ENCODE measurements around the gene SLC1A2.
A peak's percentile ranks its signal among the peaks of the same experiment; 100 is the strongest.

Gene SLC1A2

GRCh38 chr11:35247863-35248262 is 171.5 kb downstream of the SLC1A2 start:
- FAIRE-seq (no peak), DNase-seq (ENCODE audit: low spot score) (no peak)

GRCh38 chr11:35247428-35247827 is 171.9 kb downstream of the SLC1A2 start:
- FAIRE-seq (no peak), DNase-seq (ENCODE audit: low spot score) (no peak)

- no peak for FAIRE-seq
Measured at GRCh38 chr11:35246745-35247144, 172.6 kb downstream of the SLC1A2 start.

GRCh38 chr11:35245786-35246185 is 173.6 kb downstream of the SLC1A2 start:
- no peak for FAIRE-seq
- DNase-seq (ENCODE audit: low spot score) = no peak

More at GRCh38 chr11:35246745-35247144, 172.6 kb downstream of the SLC1A2 start:
- DNase-seq (ENCODE audit: low spot score) = no peak

- FAIRE-seq (no peak), DNase-seq (ENCODE audit: low spot score) (no peak)
Measured at GRCh38 chr11:35245056-35245455, 174.3 kb downstream of the SLC1A2 start.

- FAIRE-seq = no peak
- no peak for DNase-seq (ENCODE audit: low spot score)
Measured at GRCh38 chr11:35243774-35244173, 175.6 kb downstream of the SLC1A2 start.

- FAIRE-seq (no peak), DNase-seq (ENCODE audit: low spot score) (no peak)
Measured at GRCh38 chr11:35242412-35243242, 176.7 kb downstream of the SLC1A2 start.

- no peak for FAIRE-seq
- no peak for DNase-seq (ENCODE audit: low spot score)
Measured at GRCh38 chr11:35241531-35241930, 177.8 kb downstream of the SLC1A2 start.

GRCh38 chr11:35241083-35241482 is 178.3 kb downstream of the SLC1A2 start:
- FAIRE-seq (no peak), DNase-seq (ENCODE audit: low spot score) (no peak)

- no peak for FAIRE-seq
- no peak for DNase-seq (ENCODE audit: low spot score)
Measured at GRCh38 chr11:35239471-35240075, 179.8 kb downstream of the SLC1A2 start.

GRCh38 chr11:35238882-35239281 is 180.5 kb downstream of the SLC1A2 start:
- no peak for DNase-seq (ENCODE audit: low spot score)
- no peak for FAIRE-seq

- FAIRE-seq (no peak), DNase-seq (ENCODE audit: low spot score) (no peak)
Measured at GRCh38 chr11:35237860-35238715, 181.3 kb downstream of the SLC1A2 start.

- no peak for FAIRE-seq
Measured at GRCh38 chr11:35237351-35237750, 182.0 kb downstream of the SLC1A2 start.

GRCh38 chr11:35236667-35237003 is 182.7 kb downstream of the SLC1A2 start:
- FAIRE-seq = peak; percentile 60

More at GRCh38 chr11:35237351-35237750, 182.0 kb downstream of the SLC1A2 start:
- no peak for DNase-seq (ENCODE audit: low spot score)

GRCh38 chr11:35235936-35236666 is 183.3 kb downstream of the SLC1A2 start:
- peak; percentile 83 for DNase-seq (ENCODE audit: low spot score)
- peak; percentile 83 for FAIRE-seq

More at GRCh38 chr11:35236667-35237003, 182.7 kb downstream of the SLC1A2 start:
- peak; percentile 74 for DNase-seq (ENCODE audit: low spot score)

GRCh38 chr11:35235498-35235897 is 183.9 kb downstream of the SLC1A2 start:
- FAIRE-seq (no peak), DNase-seq (ENCODE audit: low spot score) (no peak)

- DNase-seq (ENCODE audit: low spot score) = no peak
- no peak for FAIRE-seq
Measured at GRCh38 chr11:35235157-35235468, 184.2 kb downstream of the SLC1A2 start.

- DNase-seq (ENCODE audit: low spot score) (peak; percentile 48), FAIRE-seq (peak; percentile 64)
Measured at GRCh38 chr11:35234460-35235156, 184.8 kb downstream of the SLC1A2 start.

GRCh38 chr11:35233518-35233917 is 185.8 kb downstream of the SLC1A2 start:
- no peak for FAIRE-seq
- no peak for DNase-seq (ENCODE audit: low spot score)

GRCh38 chr11:35232891-35233330 is 186.4 kb downstream of the SLC1A2 start:
- no peak for FAIRE-seq
- no peak for DNase-seq (ENCODE audit: low spot score)

Data from RCC 7860 (cell line).